GM21526 (cell line): ENCODE data around the gene DSEL.

Experiments
- ATAC-seq: cut with Tn5 transposase; IDR thresholded peaks from one replicate; pipeline ENCODE4 v1.9.1; 2021; ENCODE audit warnings: moderate library complexity; ENCODE audit not compliant: unreplicated experiment, low FRiP score

Gene DSEL

GRCh38 chr18:67516539-67517443, at the start of gene DSEL:
DSEL (minus strand) TSS chr18:67516720; CDS start chr18:67514608, 2,112 bp downstream.
- peak; percentile 98 for ATAC-seq

- ATAC-seq, result no peak
These were observed 36.9 kb upstream of the DSEL start for GRCh38 chr18:67553437-67553836.

GRCh38 chr18:67550872-67551520, 34.5 kb upstream of the DSEL start:
- ATAC-seq, result no peak

- no peak for ATAC-seq
These were observed 33.4 kb upstream of the DSEL start for GRCh38 chr18:67549946-67550345.

GRCh38 chr18:67545681-67546080, 29.2 kb upstream of the DSEL start:
- ATAC-seq, result no peak

GRCh38 chr18:67540559-67540958, 24.0 kb upstream of the DSEL start:
- ATAC-seq, result no peak

GRCh38 chr18:67531929-67532328, 15.4 kb upstream of the DSEL start:
- no peak for ATAC-seq

- ATAC-seq, result no peak
These were observed 9.0 kb upstream of the DSEL start for GRCh38 chr18:67525328-67526099.

GRCh38 chr18:67520351-67520921, 3.9 kb upstream of the DSEL start:
- ATAC-seq, result no peak

- no peak for ATAC-seq
These were observed 3.1 kb upstream of the DSEL start for GRCh38 chr18:67519592-67519991.

- no peak for ATAC-seq
These were observed 2.0 kb upstream of the DSEL start for GRCh38 chr18:67518566-67518965.

- no peak for ATAC-seq
These were observed 885 bp upstream of the DSEL start for GRCh38 chr18:67517444-67517765.

- ATAC-seq, result peak; percentile 39
These were observed 480 bp downstream of the DSEL start for GRCh38 chr18:67515942-67516538.

- no peak for ATAC-seq
These were observed 1.5 kb downstream of the DSEL start for GRCh38 chr18:67514901-67515540.

- ATAC-seq, result no peak
These were observed 2.1 kb downstream of the DSEL start for GRCh38 chr18:67514465-67514864.

- ATAC-seq, result no peak
These were observed 3.2 kb downstream of the DSEL start for GRCh38 chr18:67513280-67513679.

- ATAC-seq, result no peak
These were observed 4.7 kb downstream of the DSEL start for GRCh38 chr18:67511840-67512239.

- no peak for ATAC-seq
These were observed 5.7 kb downstream of the DSEL start for GRCh38 chr18:67510831-67511230.

- ATAC-seq, result no peak
These were observed 6.7 kb downstream of the DSEL start for GRCh38 chr18:67509741-67510391.

GRCh38 chr18:67508146-67508545, 8.4 kb downstream of the DSEL start:
- ATAC-seq, result no peak
